H9 (cell line): Measurements from ENCODE around the gene DIS3L2. TPM values are rescaled to one million over a fixed set of nuclear protein-coding genes. Genes with fewer than 3 reads are reported as not detected.

ENCODE experiments used
- DNase-seq: peaks from one replicate; pipeline ENCODE4 v3.0.0-alpha.2; 2017
- H2AFZ ChIP-seq: one replicate; pipeline ENCODE4 v1.6.1; 2013; ENCODE audit warnings: mild to moderate bottlenecking, low read length, control low read depth, moderate library complexity
- H2AK5ac ChIP-seq: 2 replicates; pipeline ENCODE4 v1.6.1; 2013; ENCODE audit warnings: low read length, control low read depth, mixed read lengths; ENCODE audit not compliant: insufficient read length
- H2BK120ac ChIP-seq: one replicate; pipeline ENCODE4 v1.6.1; 2013; ENCODE audit warnings: low read depth, mild to moderate bottlenecking, low read length, control low read depth, inconsistent platforms; ENCODE audit not compliant: poor library complexity, severe bottlenecking
- H2BK12ac ChIP-seq: 2 replicates; pipeline ENCODE4 v1.6.1; 2013; ENCODE audit warnings: low read length, control low read depth, mixed read lengths, low read depth; ENCODE audit not compliant: insufficient read length
- H2BK15ac ChIP-seq: 2 replicates; pipeline ENCODE4 v1.6.1; 2013; ENCODE audit warnings: low read depth, low read length, control low read depth
- H2BK20ac ChIP-seq: one replicate; pipeline ENCODE4 v1.6.1; 2013; ENCODE audit warnings: low read depth, mild to moderate bottlenecking, low read length, control low read depth, inconsistent platforms; ENCODE audit not compliant: poor library complexity, severe bottlenecking
- H2BK5ac ChIP-seq: 2 replicates; pipeline ENCODE4 v1.6.1; 2013; ENCODE audit warnings: low read length, control low read depth, mixed read lengths; ENCODE audit not compliant: insufficient read length
- H3K14ac ChIP-seq: 2 replicates; pipeline ENCODE4 v1.6.1; 2013; ENCODE audit warnings: low read length, control low read depth; ENCODE audit not compliant: insufficient read depth
- H3K18ac ChIP-seq: 2 replicates; pipeline ENCODE4 v1.6.1; 2013; ENCODE audit warnings: low read depth, mild to moderate bottlenecking, mixed read lengths, low read length, control low read depth; ENCODE audit not compliant: insufficient read length
- H3K23ac ChIP-seq: 2 replicates; pipeline ENCODE4 v1.6.1; 2013; ENCODE audit warnings: low read length, control low read depth, mixed read lengths, low read depth; ENCODE audit not compliant: insufficient read length
- H3K23me2 ChIP-seq: 2 replicates; pipeline ENCODE4 v1.6.1; 2013; ENCODE audit warnings: low read depth, mild to moderate bottlenecking, mixed read lengths, low read length, control low read depth; ENCODE audit not compliant: insufficient read length, poor library complexity, severe bottlenecking
- H3K27ac ChIP-seq: 2 replicates; pipeline ENCODE4 v1.5.1; 2013; ENCODE audit warnings: low read length, control low read depth, mixed read lengths, low read depth; ENCODE audit not compliant: insufficient read length
- H3K27me3 ChIP-seq: 2 replicates; pipeline ENCODE4 v1.6.1; 2013; ENCODE audit warnings: low read length, control low read depth, inconsistent platforms; ENCODE audit not compliant: insufficient read depth
- H3K4ac ChIP-seq: 2 replicates; pipeline ENCODE4 v1.6.1; 2013; ENCODE audit warnings: low read depth, mild to moderate bottlenecking, control low read depth, inconsistent platforms, low read length, moderate library complexity
- H3K4me1 ChIP-seq: 2 replicates; pipeline ENCODE4 v1.6.1; 2013; ENCODE audit warnings: low read length, control low read depth, inconsistent platforms; ENCODE audit not compliant: insufficient read depth
- H3K4me2 ChIP-seq: 2 replicates; pipeline ENCODE4 v1.6.1; 2013; ENCODE audit warnings: low read length, control low read depth, mixed read lengths; ENCODE audit not compliant: insufficient read length, insufficient read depth
- H3K56ac ChIP-seq: 2 replicates; pipeline ENCODE4 v1.6.1; 2013; ENCODE audit warnings: low read depth, mild to moderate bottlenecking, mixed read lengths, low read length, control low read depth; ENCODE audit not compliant: insufficient read length
- H3K79me1 ChIP-seq: 2 replicates; pipeline ENCODE4 v1.6.1; 2013; ENCODE audit warnings: low read depth, mild to moderate bottlenecking, moderate library complexity, low read length, control low read depth, inconsistent platforms; ENCODE audit not compliant: insufficient read depth, poor library complexity, severe bottlenecking
- H3K79me2 ChIP-seq: 2 replicates; pipeline ENCODE4 v1.6.1; 2013; ENCODE audit warnings: low read length, control low read depth, inconsistent platforms; ENCODE audit not compliant: insufficient read depth
- H3K9ac ChIP-seq: 2 replicates; pipeline ENCODE4 v1.6.1; 2013; ENCODE audit warnings: low read length, control low read depth, mixed read lengths; ENCODE audit not compliant: insufficient read length; ENCODE audit errors: extremely low read depth
- H3K9me3 ChIP-seq: one replicate; pipeline ENCODE4 v1.6.1; 2013; ENCODE audit warnings: low read depth, low read length, inconsistent platforms; ENCODE audit not compliant: control insufficient read depth
- H3T11ph ChIP-seq: one replicate; pipeline ENCODE4 v1.6.1; 2013; ENCODE audit warnings: mild to moderate bottlenecking, low read length, control low read depth, inconsistent platforms
- H4K20me1 ChIP-seq: one replicate; pipeline ENCODE4 v1.6.1; 2013; ENCODE audit not compliant: control insufficient read depth, insufficient read length, insufficient read depth
- H4K5ac ChIP-seq: 2 replicates; pipeline ENCODE4 v1.6.1; 2013; ENCODE audit warnings: low read depth, mild to moderate bottlenecking, mixed read lengths, low read length, control low read depth; ENCODE audit not compliant: insufficient read length
- H4K8ac ChIP-seq: replicated peaks from 2 replicates; pipeline ENCODE4 v1.6.1; 2013; ENCODE audit warnings: low read length, control low read depth, mixed read lengths, low read depth; ENCODE audit not compliant: insufficient read length
- H4K91ac ChIP-seq: 2 replicates; pipeline ENCODE4 v1.6.1; 2013; ENCODE audit warnings: low read depth, mild to moderate bottlenecking, moderate library complexity, mixed read lengths, low read length, control low read depth; ENCODE audit not compliant: insufficient read length
- H3K27ac Mint-ChIP-seq, 3 experiments: 2 replicates in 2 of 3; 3 replicates in 1 of 3; pipeline ENCODE4 v1.8.0; 2020 to 2021; ENCODE audit warnings: mixed read lengths in 3 of 3, mild to moderate bottlenecking in 1 of 3, moderate library complexity in 1 of 3
- H3K27me3 Mint-ChIP-seq: 2 replicates; pipeline ENCODE4 v1.8.0; 2021; ENCODE audit warnings: low read depth, mild to moderate bottlenecking, moderate library complexity, mixed read lengths
- H3K36me3 Mint-ChIP-seq, 3 experiments: 2 replicates in 2 of 3; 3 replicates in 1 of 3; pipeline ENCODE4 v1.8.0; 2020 to 2021; ENCODE audit warnings: low read depth in 3 of 3, mixed read lengths in 3 of 3; ENCODE audit not compliant: insufficient read depth in 1 of 3
- H3K4me1 Mint-ChIP-seq, 2 experiments: 2 replicates each; pipeline ENCODE4 v1.8.0; 2020; ENCODE audit warnings: mixed read lengths in 2 of 2
- H3K4me3 Mint-ChIP-seq, 2 experiments: 2 replicates in 1 of 2; 3 replicates in 1 of 2; pipeline ENCODE4 v1.8.0; 2020 to 2021; ENCODE audit warnings: mild to moderate bottlenecking in 2 of 2, mixed read lengths in 2 of 2, moderate library complexity in 1 of 2
- H3K9me3 Mint-ChIP-seq, 2 experiments: 2 replicates in 1 of 2; 3 replicates in 1 of 2; pipeline ENCODE4 v1.8.0; 2020; ENCODE audit warnings: mild to moderate bottlenecking in 2 of 2, mixed read lengths in 2 of 2, moderate library complexity in 1 of 2
- CTCF ChIP-seq: fragments of 200-600 bp; sonication (generic); conservative IDR thresholded peaks from 3 replicates; pipeline ENCODE4 v1.8.0; 2021; ENCODE audit warnings: antibody characterized with exemption, mild to moderate bottlenecking
- WGBS: extraction: QIAGEN DNeasy Blood & Tissue Kit; methylation state at CpG from one replicate; pipeline ENCODE4 v1.1.7; 2013; ENCODE audit warnings: missing lambda C conversion rate, low lambda C conversion rate, mixed read lengths; ENCODE audit not compliant: insufficient read length; ENCODE audit errors: extremely low coverage; 5-methylcytosine and 5-hydroxymethylcytosine counted together
- total RNA-seq: library from RNA; stranded (reverse); gene quantifications from 2 replicates; pipeline ENCODE4 v1.2.1, GENCODE V29; 2021

Gene DIS3L2
- total RNA-seq, 1 experiment from 2014 or later: 28.1 TPM

- Histone ChIP-seq H3K14ac (no peak overlapping the region), H2AFZ (no peak overlapping the region), H3K23ac (no peak overlapping the region), H3K4ac (no peak overlapping the region), H3K4me2 (no peak overlapping the region), H4K8ac (no peak overlapping the region), H3K27ac (no peak overlapping the region), H3T11ph (no peak overlapping the region), H3K27me3 (no peaks in the 10 kb centered on the region), H3K79me1 (no peaks in the 10 kb centered on the region), H3K23me2 (no peaks in the 10 kb centered on the region), H4K20me1 (no peaks in the 10 kb centered on the region), H3K9me3 (no peaks in the 10 kb centered on the region), H3K9ac (no peak overlapping the region), H2AK5ac (no peak overlapping the region), H3K56ac (no peak overlapping the region), H4K5ac (no peak overlapping the region), H4K91ac (no peak overlapping the region), H2BK15ac (no peak overlapping the region), H2BK20ac (no peak overlapping the region), H3K79me2 (no peaks in the 10 kb centered on the region), H3K4me1 (no peaks in the 10 kb centered on the region; the same call in 1 of the 2 replicates), H3K18ac (no peak overlapping the region), H2BK120ac (no peak overlapping the region), H2BK12ac (no peak overlapping the region), H2BK5ac (no peak overlapping the region)
- Mint-ChIP-seq H3K4me3 (no peak overlapping the region), H3K36me3 (no peaks in the 10 kb centered on the region; a peak in 1 of 7 replicates), H3K9me3 (no peaks in the 10 kb centered on the region), H3K27ac (no peak overlapping the region), H3K4me1 (peaks cover 0 to 6% of the 10 kb centered on the region in 2 experiments; a peak in 3 of 4 replicates), H3K27me3 (no peaks in the 10 kb centered on the region)
- no peak for DNase-seq
- WGBS: no CpG with 5 or more reads among the region's 1 CpG
- no peak for TF ChIP-seq CTCF
Measured at GRCh38 chr2:232075859-232076258, 114.3 kb downstream of the DIS3L2 start.
